SK-N-MC (cell line): ENCODE results near the gene SLC2A2.
A peak's percentile ranks its signal among the peaks of the same experiment; 100 is the strongest.

Experiments used
- DNase-seq: peaks from one replicate; pipeline ENCODE4 v3.0.0-alpha.2; 2011; ENCODE audit warnings: low read depth, low spot score
- H3K27ac ChIP-seq: fragments of 200-600 bp; sonication (generic); 2 replicates; pipeline ENCODE4 v1.5.1; 2016; ENCODE audit warnings: mixed run types
- H3K36me3 ChIP-seq: fragments of 200-600 bp; sonication (generic); 2 replicates; pipeline ENCODE4 v1.6.1; 2017; ENCODE audit warnings: antibody characterized with exemption, low read length, mixed read lengths; ENCODE audit not compliant: insufficient read depth
- H3K4me3 ChIP-seq: fragments of 200-600 bp; sonication (generic); 2 replicates; pipeline ENCODE4 v1.5.1; 2016
- H3K9ac ChIP-seq: fragments of 200-600 bp; sonication (generic); 2 replicates; pipeline ENCODE4 v1.8.0; 2017; ENCODE audit warnings: mixed run types, mixed read lengths; ENCODE audit not compliant: insufficient read length
- H3K9me3 ChIP-seq: fragments of 200-600 bp; sonication (generic); 2 replicates; pipeline ENCODE4 v1.6.1; 2017; ENCODE audit warnings: low read depth, mild to moderate bottlenecking, antibody characterized with exemption, low read length, moderate library complexity, mixed read lengths
- EZH2 ChIP-seq: fragments of 200-600 bp; sonication (generic); IDR thresholded peaks from one replicate; pipeline ENCODE4 v1.6.1; 2017; ENCODE audit warnings: antibody characterized with exemption
- FOXP2 ChIP-seq: optimal IDR thresholded peaks from 2 replicates; pipeline ENCODE3; 2011; ENCODE audit warnings: mild to moderate bottlenecking, moderate library complexity; ENCODE audit not compliant: insufficient read depth; ENCODE audit errors: extremely low read length, control extremely low read depth
- POLR2AphosphoS5 ChIP-seq: IDR thresholded peaks from 2 replicates; pipeline ENCODE4 v1.6.1; 2012; ENCODE audit warnings: mild to moderate bottlenecking, low read depth, low read length, borderline replicate concordance

The SLC2A2 gene

GRCh38 chr3:170962411-170962810, 64.1 kb downstream of the SLC2A2 start:
- H3K27ac ChIP-seq: no peak overlapping the region
- TF ChIP-seq POLR2AphosphoS5 (no peak), EZH2 (no peak), FOXP2 (no peak)
- H3K9me3 ChIP-seq: no peaks in the 10 kb centered on the region
- H3K36me3 ChIP-seq: no peaks in the 10 kb centered on the region
- DNase-seq: no peak
- H3K4me3 ChIP-seq: no peak overlapping the region
- no peak overlapping the region for H3K9ac ChIP-seq

GRCh38 chr3:170961616-170962400, 64.7 kb downstream of the SLC2A2 start:
- Histone ChIP-seq H3K9ac (no peak overlapping the region), H3K36me3 (no peaks in the 10 kb centered on the region), H3K27ac (no peak overlapping the region), H3K4me3 (no peak overlapping the region), H3K9me3 (no peaks in the 10 kb centered on the region)
- DNase-seq: peak; percentile 34
- TF ChIP-seq POLR2AphosphoS5 (no peak), EZH2 (no peak), FOXP2 (no peak)

GRCh38 chr3:170959457-170959856, 67.1 kb downstream of the SLC2A2 start:
- Histone ChIP-seq H3K4me3 (no peak overlapping the region), H3K9ac (no peak overlapping the region), H3K36me3 (no peaks in the 10 kb centered on the region), H3K9me3 (no peaks in the 10 kb centered on the region), H3K27ac (no peak overlapping the region)
- no peak for DNase-seq
- TF ChIP-seq POLR2AphosphoS5 (no peak), FOXP2 (no peak), EZH2 (no peak)

GRCh38 chr3:170956647-170957046, 69.9 kb downstream of the SLC2A2 start:
- no peak overlapping the region for H3K27ac ChIP-seq
- no peaks in the 10 kb centered on the region for H3K36me3 ChIP-seq
- no peaks in the 10 kb centered on the region for H3K9me3 ChIP-seq
- DNase-seq: no peak
- H3K9ac ChIP-seq: no peak overlapping the region
- TF ChIP-seq FOXP2: no peak
- TF ChIP-seq EZH2: no peak
- no peak for TF ChIP-seq POLR2AphosphoS5
- H3K4me3 ChIP-seq: no peak overlapping the region

GRCh38 chr3:170953736-170954135, 72.8 kb downstream of the SLC2A2 start:
- TF ChIP-seq FOXP2: no peak
- no peak for TF ChIP-seq POLR2AphosphoS5
- TF ChIP-seq EZH2: no peak
- Histone ChIP-seq H3K4me3 (no peak overlapping the region), H3K36me3 (no peaks in the 10 kb centered on the region)

GRCh38 chr3:170953229-170953628, 73.3 kb downstream of the SLC2A2 start:
- H3K36me3 ChIP-seq: no peaks in the 10 kb centered on the region
- H3K4me3 ChIP-seq: no peak overlapping the region
- H3K27ac ChIP-seq: no peak overlapping the region
- DNase-seq: no peak
- no peaks in the 10 kb centered on the region for H3K9me3 ChIP-seq
- H3K9ac ChIP-seq: no peak overlapping the region
- TF ChIP-seq EZH2 (no peak), POLR2AphosphoS5 (no peak), FOXP2 (no peak)

More at GRCh38 chr3:170953736-170954135, 72.8 kb downstream of the SLC2A2 start:
- no peak for DNase-seq
- H3K9me3 ChIP-seq: no peaks in the 10 kb centered on the region
- no peak overlapping the region for H3K27ac ChIP-seq
- no peak overlapping the region for H3K9ac ChIP-seq

- no peaks in the 10 kb centered on the region for H3K36me3 ChIP-seq
- no peak for TF ChIP-seq POLR2AphosphoS5
- no peak for TF ChIP-seq EZH2
- TF ChIP-seq FOXP2: no peak
- no peak for DNase-seq
- no peaks in the 10 kb centered on the region for H3K9me3 ChIP-seq
- H3K27ac ChIP-seq: no peak overlapping the region
- no peak overlapping the region for H3K9ac ChIP-seq
- no peak overlapping the region for H3K4me3 ChIP-seq
Measured at GRCh38 chr3:170949211-170949610, 77.3 kb downstream of the SLC2A2 start.

GRCh38 chr3:170947018-170947769, 79.3 kb downstream of the SLC2A2 start:
- Histone ChIP-seq H3K36me3 (no peaks in the 10 kb centered on the region), H3K4me3 (no peak overlapping the region), H3K27ac (no peak overlapping the region), H3K9me3 (no peaks in the 10 kb centered on the region), H3K9ac (no peak overlapping the region)
- DNase-seq: no peak
- no peak for TF ChIP-seq EZH2
